ENCODE data around the gene GLS.

The GLS gene

DNA sequence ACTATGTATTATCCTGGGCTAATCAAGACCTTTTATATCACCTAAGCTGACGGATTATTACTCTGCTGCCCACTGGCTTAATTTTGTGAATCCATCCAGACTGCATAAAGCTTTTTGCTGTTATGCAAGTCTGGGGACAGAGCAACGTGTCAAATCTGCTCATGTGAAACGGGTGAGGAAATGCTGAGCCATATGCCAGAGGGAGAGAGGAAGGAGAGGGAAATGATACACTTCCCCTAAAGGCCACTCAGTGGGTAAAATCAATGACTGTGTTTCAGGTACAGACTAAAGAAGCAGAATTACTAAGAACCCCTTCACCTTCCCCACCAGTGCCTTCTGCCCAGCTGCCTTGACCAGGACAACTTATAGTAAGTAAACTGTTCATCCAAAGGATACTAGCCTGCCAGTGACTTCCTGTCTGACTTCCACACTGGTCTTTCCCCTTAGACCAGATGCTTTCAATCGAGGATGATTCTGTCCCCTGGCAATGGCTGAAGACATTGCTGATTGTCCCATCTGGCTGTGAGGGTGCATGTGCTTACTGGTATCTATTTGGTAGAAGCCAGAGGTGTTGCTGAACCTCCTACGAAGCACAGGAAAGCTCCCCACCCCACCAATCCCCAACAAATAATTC lies 90.4 kb downstream of the GLS start:
- no peaks in the 10 kb centered on the region for H3K4me1 Mint-ChIP-seq
- H3K27me3 Mint-ChIP-seq (ENCODE audit: low read depth) = no peaks in the 10 kb centered on the region
- H3K36me3 Mint-ChIP-seq (ENCODE audit: low read depth) = peaks cover 83% of the 10 kb centered on the region
- TF ChIP-seq, protein P1, sequence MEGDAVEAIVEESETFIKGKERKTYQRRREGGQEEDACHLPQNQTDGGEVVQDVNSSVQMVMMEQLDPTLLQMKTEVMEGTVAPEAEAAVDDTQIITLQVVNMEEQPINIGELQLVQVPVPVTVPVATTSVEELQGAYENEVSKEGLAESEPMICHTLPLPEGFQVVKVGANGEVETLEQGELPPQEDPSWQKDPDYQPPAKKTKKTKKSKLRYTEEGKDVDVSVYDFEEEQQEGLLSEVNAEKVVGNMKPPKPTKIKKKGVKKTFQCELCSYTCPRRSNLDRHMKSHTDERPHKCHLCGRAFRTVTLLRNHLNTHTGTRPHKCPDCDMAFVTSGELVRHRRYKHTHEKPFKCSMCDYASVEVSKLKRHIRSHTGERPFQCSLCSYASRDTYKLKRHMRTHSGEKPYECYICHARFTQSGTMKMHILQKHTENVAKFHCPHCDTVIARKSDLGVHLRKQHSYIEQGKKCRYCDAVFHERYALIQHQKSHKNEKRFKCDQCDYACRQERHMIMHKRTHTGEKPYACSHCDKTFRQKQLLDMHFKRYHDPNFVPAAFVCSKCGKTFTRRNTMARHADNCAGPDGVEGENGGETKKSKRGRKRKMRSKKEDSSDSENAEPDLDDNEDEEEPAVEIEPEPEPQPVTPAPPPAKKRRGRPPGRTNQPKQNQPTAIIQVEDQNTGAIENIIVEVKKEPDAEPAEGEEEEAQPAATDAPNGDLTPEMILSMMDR (IDR thresholded peaks at IDR 0.05; ENCODE audit: unreplicated experiment in 3 of 3) = no peak
- H3K27ac Mint-ChIP-seq = peak overlapping the region in 2 of 3 experiments; percentile 52
- no peak overlapping the region for H3K4me3 Mint-ChIP-seq
- no peaks in the 10 kb centered on the region for H3K9me3 Mint-ChIP-seq

DNA sequence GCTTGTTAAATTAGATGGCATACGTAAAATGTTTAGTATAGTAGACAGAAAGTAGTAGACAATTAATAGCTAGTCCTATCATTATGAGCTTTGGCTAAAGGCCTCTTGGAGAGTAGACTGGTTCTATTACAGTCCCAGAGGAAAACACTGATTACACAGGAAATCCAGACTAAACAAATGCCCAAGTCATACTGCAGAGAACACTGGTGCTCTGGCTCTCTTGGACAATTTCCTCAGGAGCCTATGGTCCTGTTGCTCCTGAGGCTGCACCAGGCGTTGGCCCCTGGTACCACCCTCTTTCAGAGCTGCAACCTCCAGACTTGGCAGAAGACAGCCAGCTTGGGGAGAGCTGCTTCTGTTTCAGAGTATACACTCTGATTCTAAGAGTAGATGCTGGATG lies 91.6 kb downstream of the GLS start:
- H3K36me3 Mint-ChIP-seq (ENCODE audit: low read depth) = peaks cover 86% of the 10 kb centered on the region
- H3K9me3 Mint-ChIP-seq = no peaks in the 10 kb centered on the region
- no peaks in the 10 kb centered on the region for H3K4me1 Mint-ChIP-seq
- no peak overlapping the region for H3K27ac Mint-ChIP-seq
- no peak overlapping the region for H3K4me3 Mint-ChIP-seq
- TF ChIP-seq, protein P1 (IDR thresholded peaks at IDR 0.05; ENCODE audit: unreplicated experiment in 3 of 3) = no peak
- no peaks in the 10 kb centered on the region for H3K27me3 Mint-ChIP-seq (ENCODE audit: low read depth)

DNA sequence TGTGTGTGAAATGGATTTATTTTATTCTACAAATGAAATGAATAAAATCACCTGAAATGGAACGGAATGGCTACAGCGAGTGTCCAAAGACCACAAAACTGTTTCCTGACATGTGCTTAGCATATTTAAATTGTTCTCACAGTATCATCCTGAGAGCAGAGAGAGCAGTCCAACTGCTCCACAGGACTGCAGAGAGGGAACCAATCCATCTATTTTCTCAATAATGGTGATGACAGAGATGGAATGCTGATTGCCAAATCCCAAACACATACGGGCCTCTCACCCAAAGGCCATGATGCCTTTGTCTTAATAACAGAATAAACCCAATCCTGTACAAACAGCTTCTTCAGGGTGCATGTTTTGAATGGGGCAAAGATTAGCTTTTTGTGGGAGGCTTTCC lies 92.2 kb downstream of the GLS start:
- no peak overlapping the region for H3K27ac Mint-ChIP-seq
- peaks cover 3% of the 10 kb centered on the region for H3K4me1 Mint-ChIP-seq
- H3K36me3 Mint-ChIP-seq (ENCODE audit: low read depth) = peaks cover 90% of the 10 kb centered on the region
- H3K27me3 Mint-ChIP-seq (ENCODE audit: low read depth) = no peaks in the 10 kb centered on the region
- H3K4me3 Mint-ChIP-seq = no peak overlapping the region
- TF ChIP-seq, protein P1 (IDR thresholded peaks at IDR 0.05; ENCODE audit: unreplicated experiment in 3 of 3) = no peak
- no peaks in the 10 kb centered on the region for H3K9me3 Mint-ChIP-seq

DNA sequence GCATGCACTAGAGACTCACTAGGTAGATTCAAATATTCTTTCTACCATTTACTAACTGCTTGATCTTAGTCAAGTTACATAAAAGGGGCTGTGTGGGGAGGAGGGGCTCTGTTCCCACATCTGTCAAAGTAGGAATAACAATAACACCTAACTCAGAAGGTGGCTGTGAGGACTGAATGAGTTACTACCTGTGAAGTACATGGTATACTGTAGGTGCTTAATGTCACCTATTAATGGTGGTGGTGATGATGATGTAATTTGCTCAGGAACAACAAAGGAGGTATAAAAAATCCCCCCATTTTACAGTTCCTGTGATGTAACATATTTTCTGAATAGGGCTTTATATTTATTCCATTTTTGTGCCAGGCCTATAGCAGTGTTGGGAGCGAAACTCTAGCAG lies 92.6 kb downstream of the GLS start:
- Mint-ChIP-seq H3K27ac (peak overlapping the region; percentile 87 to 95 (median 90)), H3K9me3 (no peaks in the 10 kb centered on the region), H3K4me3 (no peak overlapping the region), H3K4me1 (peaks cover 6% of the 10 kb centered on the region), H3K27me3 (ENCODE audit: low read depth) (no peaks in the 10 kb centered on the region), H3K36me3 (ENCODE audit: low read depth) (peaks cover 90% of the 10 kb centered on the region)
- TF ChIP-seq, protein P1 (IDR thresholded peaks at IDR 0.05; ENCODE audit: unreplicated experiment in 3 of 3) = no peak

DNA sequence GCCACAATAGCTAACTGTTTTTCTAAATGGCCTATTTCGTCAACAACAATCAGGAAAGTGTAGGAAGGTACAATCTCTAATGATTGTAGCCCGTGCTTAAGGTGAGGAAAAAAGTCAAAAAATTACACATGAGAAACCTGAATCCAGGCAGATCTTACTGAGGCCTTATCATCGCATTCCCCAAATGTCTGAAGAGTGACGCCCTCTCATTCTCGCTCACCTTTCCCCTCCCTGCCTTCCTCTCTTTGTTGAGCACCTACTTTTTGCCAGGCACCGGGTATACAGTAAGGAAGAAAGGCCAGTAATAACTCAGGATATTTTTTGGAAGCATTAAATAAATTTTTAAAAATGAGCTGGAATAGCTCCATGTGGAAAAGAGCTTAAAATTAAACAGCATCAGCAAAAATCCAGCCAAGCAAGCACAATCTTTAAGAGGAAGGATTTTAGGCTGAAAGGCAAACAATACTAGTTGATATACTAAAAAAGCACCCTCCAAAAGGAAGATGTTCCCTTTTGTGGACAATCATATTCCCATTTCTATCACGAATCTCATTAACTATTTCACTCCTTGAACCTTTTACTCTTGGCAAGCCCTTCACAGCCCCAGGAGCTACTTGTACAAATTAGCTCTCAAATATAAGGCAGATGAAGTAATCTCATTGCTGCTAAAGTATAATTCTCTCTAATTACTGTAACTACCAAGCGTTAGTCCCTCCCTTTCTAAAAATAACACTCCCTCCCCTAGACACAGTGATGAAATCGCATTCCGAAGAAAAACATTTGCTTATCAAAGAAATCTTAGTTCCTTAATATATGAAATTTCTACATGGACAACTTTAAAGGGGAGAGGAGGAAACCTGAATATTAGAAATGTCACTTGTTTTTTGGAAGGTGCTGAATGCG lies 93.4 kb downstream of the GLS start:
- H3K4me3 Mint-ChIP-seq = no peak overlapping the region
- no peaks in the 10 kb centered on the region for H3K27me3 Mint-ChIP-seq (ENCODE audit: low read depth)
- peaks cover 6% of the 10 kb centered on the region for H3K4me1 Mint-ChIP-seq
- peak overlapping the region; percentile 87 to 95 (median 90) for H3K27ac Mint-ChIP-seq
- TF ChIP-seq, protein P1 (IDR thresholded peaks at IDR 0.05; ENCODE audit: unreplicated experiment in 3 of 3) = no peak
- no peaks in the 10 kb centered on the region for H3K9me3 Mint-ChIP-seq
- H3K36me3 Mint-ChIP-seq (ENCODE audit: low read depth) = peaks cover 94% of the 10 kb centered on the region
